Lower leg skin (tissue), 3 donors: ENCODE measurements around the gene CYP4F2.
"Not testable (repeated sequence)": the region's sequence is repeated elsewhere in the genome, so short reads cannot be mapped to it uniquely, and the experiment has no call there.

Experiments used
- POLR2A ChIP-seq, 2 donors: fragments of 450-650 bp; IDR thresholded peaks; one replicate each; pipeline ENCODE4 v1.6.1; 2016 to 2017; ENCODE audit warnings: antibody characterized with exemption in 2 of 2, mild to moderate bottlenecking in 1 of 2, moderate library complexity in 1 of 2
- TF ChIP-seq, protein P1 (sequence below), 3 donors: fragments of 450-650 bp; IDR thresholded peaks; one replicate each; pipeline ENCODE4 v1.5.1; 2016; ENCODE audit warnings: antibody characterized with exemption in 3 of 3, mild to moderate bottlenecking in 3 of 3, moderate library complexity in 2 of 3

DNA sequence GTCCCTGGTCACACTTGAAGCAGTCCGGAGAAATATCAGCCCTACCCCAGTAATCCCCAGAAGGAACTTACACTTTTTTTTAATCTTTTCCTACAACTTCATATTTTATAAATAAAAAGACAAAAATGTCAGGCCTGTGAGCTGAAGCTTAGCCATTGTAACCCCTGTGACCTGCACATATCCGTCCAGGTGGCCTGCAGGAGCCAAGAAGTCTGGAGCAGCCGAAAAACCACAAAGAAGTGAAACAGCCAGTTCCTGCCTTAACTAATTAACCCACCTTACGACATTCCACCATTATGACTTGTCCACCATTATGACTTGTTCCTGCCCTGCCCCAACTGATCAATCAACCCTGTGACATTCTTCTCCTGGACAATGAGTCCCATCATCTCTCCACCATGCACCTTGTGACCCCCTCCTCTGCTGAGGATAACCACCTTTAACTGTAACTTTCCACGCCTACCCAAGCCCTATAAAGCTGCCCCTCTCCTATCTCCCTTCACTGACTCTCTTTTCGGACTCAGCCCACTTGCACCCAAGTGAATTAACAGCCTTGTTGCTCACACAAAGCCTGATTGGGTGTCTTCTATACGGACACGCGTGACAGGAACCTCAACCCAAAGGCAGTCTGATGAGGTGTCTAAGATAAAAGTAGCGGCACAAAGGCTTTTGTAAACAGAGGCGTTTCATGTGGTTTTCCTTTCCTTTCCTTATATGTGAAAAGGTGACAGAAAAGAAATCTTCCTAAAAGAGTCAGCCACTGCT lies 62.1 kb downstream of the CYP4F2 start:
- TF ChIP-seq, protein P1, sequence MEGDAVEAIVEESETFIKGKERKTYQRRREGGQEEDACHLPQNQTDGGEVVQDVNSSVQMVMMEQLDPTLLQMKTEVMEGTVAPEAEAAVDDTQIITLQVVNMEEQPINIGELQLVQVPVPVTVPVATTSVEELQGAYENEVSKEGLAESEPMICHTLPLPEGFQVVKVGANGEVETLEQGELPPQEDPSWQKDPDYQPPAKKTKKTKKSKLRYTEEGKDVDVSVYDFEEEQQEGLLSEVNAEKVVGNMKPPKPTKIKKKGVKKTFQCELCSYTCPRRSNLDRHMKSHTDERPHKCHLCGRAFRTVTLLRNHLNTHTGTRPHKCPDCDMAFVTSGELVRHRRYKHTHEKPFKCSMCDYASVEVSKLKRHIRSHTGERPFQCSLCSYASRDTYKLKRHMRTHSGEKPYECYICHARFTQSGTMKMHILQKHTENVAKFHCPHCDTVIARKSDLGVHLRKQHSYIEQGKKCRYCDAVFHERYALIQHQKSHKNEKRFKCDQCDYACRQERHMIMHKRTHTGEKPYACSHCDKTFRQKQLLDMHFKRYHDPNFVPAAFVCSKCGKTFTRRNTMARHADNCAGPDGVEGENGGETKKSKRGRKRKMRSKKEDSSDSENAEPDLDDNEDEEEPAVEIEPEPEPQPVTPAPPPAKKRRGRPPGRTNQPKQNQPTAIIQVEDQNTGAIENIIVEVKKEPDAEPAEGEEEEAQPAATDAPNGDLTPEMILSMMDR (IDR thresholded peaks at IDR 0.05): not testable (repeated sequence)
- not testable (repeated sequence) for TF ChIP-seq POLR2A (IDR thresholded peaks at IDR 0.05)
